Endodermal cell (in vitro differentiated cells): Measurements from ENCODE around the gene ADK. TPM values are rescaled to one million over a fixed set of nuclear protein-coding genes. Genes with fewer than 3 reads are reported as not detected.

Experiments used
- DNase-seq: peaks from one replicate; pipeline ENCODE4 v3.0.0-alpha.2; 2017
- H3K27ac ChIP-seq: 2 replicates; pipeline ENCODE4 v1.5.1; 2013; ENCODE audit warnings: mild to moderate bottlenecking, low read depth, low read length, moderate library complexity
- H3K27me3 ChIP-seq: 2 replicates; pipeline ENCODE4 v1.6.1; 2013; ENCODE audit warnings: mild to moderate bottlenecking, low read length, moderate library complexity; ENCODE audit not compliant: insufficient read depth, control insufficient read depth, poor library complexity, severe bottlenecking
- H3K36me3 ChIP-seq: 2 replicates; pipeline ENCODE4 v1.7.0; 2013; ENCODE audit warnings: mild to moderate bottlenecking, low read length, moderate library complexity; ENCODE audit not compliant: control insufficient read depth, insufficient read depth
- H3K4me1 ChIP-seq: one replicate; pipeline ENCODE4 v1.7.0; 2013; ENCODE audit warnings: low read length; ENCODE audit not compliant: control insufficient read depth, insufficient read depth
- H3K4me3 ChIP-seq: 2 replicates; pipeline ENCODE4 v1.5.1; 2013; ENCODE audit warnings: mild to moderate bottlenecking, low read length, moderate library complexity
- H3K9ac ChIP-seq: 2 replicates; pipeline ENCODE4 v1.6.1; 2013; ENCODE audit warnings: mild to moderate bottlenecking, low read length, moderate library complexity; ENCODE audit not compliant: poor library complexity, severe bottlenecking; ENCODE audit errors: extremely low read depth
- H3K9me3 ChIP-seq: 2 replicates; pipeline ENCODE4 v1.6.1; 2013; ENCODE audit warnings: mild to moderate bottlenecking, low read length, moderate library complexity; ENCODE audit not compliant: control insufficient read depth
- H3K27ac Mint-ChIP-seq: 2 replicates; pipeline ENCODE4 v1.8.0; 2020; ENCODE audit warnings: mixed read lengths
- H3K27me3 Mint-ChIP-seq: 2 replicates; pipeline ENCODE4 v1.8.0; 2021; ENCODE audit warnings: mild to moderate bottlenecking, mixed read lengths; ENCODE audit not compliant: insufficient read depth
- H3K36me3 Mint-ChIP-seq: 2 replicates; pipeline ENCODE4 v1.8.0; 2020; ENCODE audit warnings: low read depth, mixed read lengths
- H3K4me1 Mint-ChIP-seq: 2 replicates; pipeline ENCODE4 v1.8.0; 2020; ENCODE audit warnings: mixed read lengths
- H3K4me3 Mint-ChIP-seq: 2 replicates; pipeline ENCODE4 v1.8.0; 2020; ENCODE audit warnings: mild to moderate bottlenecking, moderate library complexity, mixed read lengths
- H3K9me3 Mint-ChIP-seq: 2 replicates; pipeline ENCODE4 v1.8.0; 2020; ENCODE audit warnings: mild to moderate bottlenecking, mixed read lengths
- WGBS, 2 experiments: methylation state at CpG; one replicate each; pipeline versions ENCODE4 v1.1.5 to v1.1.7; 2013; ENCODE audit warnings: missing lambda C conversion rate in 2 of 2, mixed read lengths in 1 of 2; ENCODE audit not compliant: insufficient coverage in 1 of 2, insufficient read length in 1 of 2; 5-methylcytosine and 5-hydroxymethylcytosine counted together
- total RNA-seq, 2 donors: library from RNA; stranded (reverse); fragmentation: NEBNext Ultra II Directional in 1 of 2; extraction: Animal tissue kit (Norgen Biotek cat#: 25700) in 1 of 2; gene quantifications; 2 replicates in 1 of 2; 3 replicates in 1 of 2; pipeline ENCODE4 v1.2.1, GENCODE V29; 2021
- TF ChIP-seq, protein P1 (sequence below): fragments of 200-600 bp; sonication (generic); conservative IDR thresholded peaks from 2 replicates; pipeline ENCODE4 v1.5.0; 2021; ENCODE audit warnings: antibody characterized with exemption, mild to moderate bottlenecking

ADK gene
- total RNA-seq, 2 donors from 2014 or later: 23.6 to 36.7 TPM

GRCh38 chr10:74163319-74164068 is 12.5 kb downstream of the ADK start:
- Histone ChIP-seq H3K9ac (no peak overlapping the region), H3K27ac (no peak overlapping the region), H3K36me3 (no peaks in the 10 kb centered on the region), H3K4me3 (no peak overlapping the region), H3K27me3 (no peaks in the 10 kb centered on the region), H3K4me1 (peaks cover 3% of the 10 kb centered on the region), H3K9me3 (no peaks in the 10 kb centered on the region)
- H3K27me3 Mint-ChIP-seq: no peaks in the 10 kb centered on the region
- H3K36me3 Mint-ChIP-seq: no peaks in the 10 kb centered on the region
- DNase-seq: no peak
- 97% methylated on average over 3 of the region's 3 CpGs; no CpG with 5 or more reads in 1 of the 2 experiments for WGBS, 2 experiments
- no peak overlapping the region for H3K27ac Mint-ChIP-seq
- H3K4me1 Mint-ChIP-seq: peaks cover 8% of the 10 kb centered on the region
- H3K9me3 Mint-ChIP-seq: no peaks in the 10 kb centered on the region
- TF ChIP-seq, protein P1, sequence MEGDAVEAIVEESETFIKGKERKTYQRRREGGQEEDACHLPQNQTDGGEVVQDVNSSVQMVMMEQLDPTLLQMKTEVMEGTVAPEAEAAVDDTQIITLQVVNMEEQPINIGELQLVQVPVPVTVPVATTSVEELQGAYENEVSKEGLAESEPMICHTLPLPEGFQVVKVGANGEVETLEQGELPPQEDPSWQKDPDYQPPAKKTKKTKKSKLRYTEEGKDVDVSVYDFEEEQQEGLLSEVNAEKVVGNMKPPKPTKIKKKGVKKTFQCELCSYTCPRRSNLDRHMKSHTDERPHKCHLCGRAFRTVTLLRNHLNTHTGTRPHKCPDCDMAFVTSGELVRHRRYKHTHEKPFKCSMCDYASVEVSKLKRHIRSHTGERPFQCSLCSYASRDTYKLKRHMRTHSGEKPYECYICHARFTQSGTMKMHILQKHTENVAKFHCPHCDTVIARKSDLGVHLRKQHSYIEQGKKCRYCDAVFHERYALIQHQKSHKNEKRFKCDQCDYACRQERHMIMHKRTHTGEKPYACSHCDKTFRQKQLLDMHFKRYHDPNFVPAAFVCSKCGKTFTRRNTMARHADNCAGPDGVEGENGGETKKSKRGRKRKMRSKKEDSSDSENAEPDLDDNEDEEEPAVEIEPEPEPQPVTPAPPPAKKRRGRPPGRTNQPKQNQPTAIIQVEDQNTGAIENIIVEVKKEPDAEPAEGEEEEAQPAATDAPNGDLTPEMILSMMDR: no peak
- no peak overlapping the region for H3K4me3 Mint-ChIP-seq

GRCh38 chr10:74164716-74165529 is 13.9 kb downstream of the ADK start:
- Histone ChIP-seq H3K4me3 (no peak overlapping the region), H3K36me3 (no peaks in the 10 kb centered on the region), H3K9ac (no peak overlapping the region), H3K27me3 (no peaks in the 10 kb centered on the region), H3K9me3 (no peaks in the 10 kb centered on the region), H3K27ac (no peak overlapping the region), H3K4me1 (peaks cover 3% of the 10 kb centered on the region)
- TF ChIP-seq, protein P1: no peak
- WGBS, 2 experiments: 88 to 89% methylated on average over 2 to 6 of the region's 6 CpGs
- H3K4me3 Mint-ChIP-seq: no peak overlapping the region
- no peaks in the 10 kb centered on the region for H3K27me3 Mint-ChIP-seq
- no peak overlapping the region for H3K27ac Mint-ChIP-seq
- H3K36me3 Mint-ChIP-seq: no peaks in the 10 kb centered on the region
- no peak for DNase-seq
- H3K9me3 Mint-ChIP-seq: no peaks in the 10 kb centered on the region
- peaks cover 8% of the 10 kb centered on the region for H3K4me1 Mint-ChIP-seq

DNA sequence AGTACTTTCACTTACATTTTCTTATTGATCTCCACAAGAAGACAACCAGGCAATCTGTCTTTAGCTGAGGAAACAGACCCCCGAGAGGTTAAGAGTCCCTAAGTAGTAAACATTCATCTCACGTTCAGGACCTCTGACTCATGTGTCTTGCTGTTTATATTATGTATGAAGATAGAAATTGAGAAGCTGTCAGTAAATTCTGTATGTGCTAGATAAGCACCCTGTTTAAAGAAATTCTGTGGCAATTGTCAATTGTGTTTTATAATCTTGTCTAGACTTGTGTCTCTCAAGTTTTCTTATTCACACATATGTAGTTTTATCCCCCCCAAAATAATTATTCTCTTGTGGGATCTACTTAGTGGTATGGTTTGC is 14.5 kb downstream of the ADK start:
- H3K4me1 ChIP-seq: peaks cover 3% of the 10 kb centered on the region
- no peak overlapping the region for H3K27ac ChIP-seq
- Mint-ChIP-seq H3K36me3 (no peaks in the 10 kb centered on the region), H3K9me3 (no peaks in the 10 kb centered on the region), H3K4me3 (no peak overlapping the region), H3K27ac (no peak overlapping the region), H3K4me1 (peaks cover 8% of the 10 kb centered on the region), H3K27me3 (no peaks in the 10 kb centered on the region)
- H3K36me3 ChIP-seq: no peaks in the 10 kb centered on the region
- no peaks in the 10 kb centered on the region for H3K27me3 ChIP-seq
- no peak overlapping the region for H3K4me3 ChIP-seq
- WGBS, 2 experiments: 98 to 100% methylated on average over 1 to 2 of the region's 2 CpGs
- no peak overlapping the region for H3K9ac ChIP-seq
- no peak for DNase-seq
- H3K9me3 ChIP-seq: no peaks in the 10 kb centered on the region
- TF ChIP-seq, protein P1: no peak
